PC-9 (cell line): Measurements from ENCODE around the gene NEIL3. TPM values are rescaled to one million over a fixed set of nuclear protein-coding genes. Genes with fewer than 3 reads are reported as not detected.
A peak's percentile ranks its signal among the peaks of the same experiment; 100 is the strongest.

ENCODE experiments used
- BruUV-seq: library from RNA; stranded (reverse); fragments of 400-500 nt; replicated peaks from 2 replicates; lab custom pipeline; 2021; lab: Mats Ljungman, UMichigan
- CTCF ChIA-PET: fragments of 300-600 bp; sonication (Branson Sonifier 250); formaldehyde crosslinking; loops from one replicate; lab custom pipeline; 2022; ENCODE audit warnings: antibody characterized with exemption; lab: Charles Lee
- POLR2A ChIA-PET: fragments of 300-600 bp; sonication (Branson Sonifier 250); formaldehyde crosslinking; loops from one replicate; lab custom pipeline; 2022; ENCODE audit warnings: antibody characterized with exemption; ENCODE audit not compliant: unreplicated experiment; lab: Charles Lee
- DNase-seq, 2 experiments: peaks; one replicate each; pipeline versions ENCODE4 v3.0.0 to v3.0.0-alpha.2; 2015 to 2022; ENCODE audit warnings: mixed read lengths in 1 of 2
- H2AFZ ChIP-seq: fragments of 200-600 bp; sonication (generic); 2 replicates; pipeline ENCODE4 v1.8.1; 2017; ENCODE audit warnings: antibody characterized with exemption
- H3F3A ChIP-seq: fragments of 200-600 bp; sonication (generic); 2 replicates; pipeline ENCODE4 v1.8.1; 2017; ENCODE audit warnings: antibody characterized with exemption, mild to moderate bottlenecking, low read depth; ENCODE audit not compliant: insufficient read depth
- H3K27ac ChIP-seq: fragments of 200-600 bp; sonication (generic); 2 replicates; pipeline ENCODE4 v1.6.1; 2016; ENCODE audit warnings: mixed run types
- H3K27me3 ChIP-seq: fragments of 200-600 bp; sonication (generic); 2 replicates; pipeline ENCODE4 v1.6.1; 2016; ENCODE audit warnings: low read depth, mixed run types; ENCODE audit not compliant: insufficient read depth
- H3K36me3 ChIP-seq: fragments of 200-600 bp; sonication (generic); 2 replicates; pipeline ENCODE4 v1.6.1; 2016; ENCODE audit warnings: low read depth, mixed run types
- H3K4me1 ChIP-seq: fragments of 200-600 bp; sonication (generic); replicated peaks from 2 replicates; pipeline ENCODE4 v1.6.1; 2016; ENCODE audit warnings: mixed run types; ENCODE audit not compliant: insufficient read depth
- H3K4me2 ChIP-seq: fragments of 200-600 bp; sonication (generic); 2 replicates; pipeline ENCODE4 v1.6.1; 2017; ENCODE audit warnings: mixed run types
- H3K4me3 ChIP-seq: fragments of 200-600 bp; sonication (generic); 2 replicates; pipeline ENCODE4 v1.6.1; 2016; ENCODE audit warnings: mixed run types
- H3K79me2 ChIP-seq: fragments of 200-600 bp; sonication (generic); 2 replicates; pipeline ENCODE4 v1.6.1; 2017; ENCODE audit warnings: low read depth, mixed run types
- H3K9me2 ChIP-seq: fragments of 200-600 bp; sonication (generic); 2 replicates; pipeline ENCODE4 v1.8.1; 2017; ENCODE audit warnings: mild to moderate bottlenecking; ENCODE audit not compliant: insufficient read depth
- H3K9me3 ChIP-seq: fragments of 200-600 bp; sonication (generic); 2 replicates; pipeline ENCODE4 v1.8.1; 2016; ENCODE audit warnings: low read depth; ENCODE audit not compliant: insufficient read depth
- H4K20me1 ChIP-seq: fragments of 200-600 bp; sonication (generic); 2 replicates; pipeline ENCODE4 v1.8.1; 2017; ENCODE audit not compliant: insufficient read depth
- CTCF ChIP-seq: fragments of 200-600 bp; sonication (generic); conservative IDR thresholded peaks from 2 replicates; pipeline ENCODE4 v1.6.1; 2017; ENCODE audit warnings: mixed run types, antibody characterized with exemption, mild to moderate bottlenecking, moderate library complexity
- EZH2 ChIP-seq: fragments of 200-600 bp; sonication (generic); IDR thresholded peaks from 2 replicates; pipeline ENCODE4 v1.8.0; 2017; ENCODE audit warnings: antibody characterized with exemption, low read depth
- intact Hi-C: fragments of 100-400 bp; cut with micrococcal nuclease; formaldehyde crosslinking; loops from one replicate; pipeline ENCODE4 v1.10.0; 2022; ENCODE audit not compliant: unreplicated experiment
- total RNA-seq: library from RNA; stranded (reverse); gene quantifications from 2 replicates; pipeline ENCODE4 v1.2.3, GENCODE V29; 2021

The NEIL3 gene
- total RNA-seq, 1 experiment from 2014 or later: 16.2 TPM

DNA sequence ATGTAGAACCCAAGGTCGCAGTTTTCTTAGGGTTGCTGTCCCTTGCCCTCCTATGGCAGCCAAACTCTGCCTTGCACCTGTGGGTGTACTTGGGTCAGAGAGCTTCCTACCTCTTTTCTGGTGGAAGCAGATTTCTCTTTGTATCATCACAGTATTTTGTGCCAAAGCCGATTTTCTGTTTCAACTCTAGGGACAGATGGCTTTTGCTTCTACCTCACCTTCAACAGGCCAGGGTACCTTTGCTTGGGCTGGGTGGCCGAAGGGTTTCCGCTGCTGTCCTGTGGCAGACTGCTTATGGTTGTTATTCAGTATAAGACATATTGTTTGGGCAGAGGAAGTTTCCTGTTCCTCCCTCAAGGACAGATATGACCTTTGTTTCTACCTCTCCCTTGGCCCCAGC lies 22.4 kb downstream of the NEIL3 start:
- H3K27me3 ChIP-seq: no peaks in the 10 kb centered on the region
- BruUV-seq: no TSS peak
- no peak for DNase-seq
- no peaks in the 10 kb centered on the region for H3K9me2 ChIP-seq
- H3K79me2 ChIP-seq: no peaks in the 10 kb centered on the region
- H3K4me3 ChIP-seq: no peak overlapping the region
- H3K4me1 ChIP-seq: no peaks in the 10 kb centered on the region
- intact Hi-C loops: loop anchor here (10.0 kb wide), 2 partner anchors 277 to 537 kb away; partner anchors contain the start of gene VEGFC
- peaks cover 3% of the 10 kb centered on the region; the same call in 1 of the 2 replicates for H3K36me3 ChIP-seq
- H2AFZ ChIP-seq: no peak overlapping the region
- H3F3A ChIP-seq: no peaks in the 10 kb centered on the region
- TF ChIP-seq CTCF: no peak
- no peak for TF ChIP-seq EZH2
- H4K20me1 ChIP-seq: no peaks in the 10 kb centered on the region
- H3K27ac ChIP-seq: no peak overlapping the region
- no peak overlapping the region for H3K4me2 ChIP-seq
- ChIA-PET CTCF (interaction anchor here (0.7 kb wide), 1 partner anchor 176 kb away, joined by 3 read pairs; no protein-coding TSS in a partner anchor), POLR2A (no interaction called here)
- H3K9me3 ChIP-seq: no peaks in the 10 kb centered on the region

DNA sequence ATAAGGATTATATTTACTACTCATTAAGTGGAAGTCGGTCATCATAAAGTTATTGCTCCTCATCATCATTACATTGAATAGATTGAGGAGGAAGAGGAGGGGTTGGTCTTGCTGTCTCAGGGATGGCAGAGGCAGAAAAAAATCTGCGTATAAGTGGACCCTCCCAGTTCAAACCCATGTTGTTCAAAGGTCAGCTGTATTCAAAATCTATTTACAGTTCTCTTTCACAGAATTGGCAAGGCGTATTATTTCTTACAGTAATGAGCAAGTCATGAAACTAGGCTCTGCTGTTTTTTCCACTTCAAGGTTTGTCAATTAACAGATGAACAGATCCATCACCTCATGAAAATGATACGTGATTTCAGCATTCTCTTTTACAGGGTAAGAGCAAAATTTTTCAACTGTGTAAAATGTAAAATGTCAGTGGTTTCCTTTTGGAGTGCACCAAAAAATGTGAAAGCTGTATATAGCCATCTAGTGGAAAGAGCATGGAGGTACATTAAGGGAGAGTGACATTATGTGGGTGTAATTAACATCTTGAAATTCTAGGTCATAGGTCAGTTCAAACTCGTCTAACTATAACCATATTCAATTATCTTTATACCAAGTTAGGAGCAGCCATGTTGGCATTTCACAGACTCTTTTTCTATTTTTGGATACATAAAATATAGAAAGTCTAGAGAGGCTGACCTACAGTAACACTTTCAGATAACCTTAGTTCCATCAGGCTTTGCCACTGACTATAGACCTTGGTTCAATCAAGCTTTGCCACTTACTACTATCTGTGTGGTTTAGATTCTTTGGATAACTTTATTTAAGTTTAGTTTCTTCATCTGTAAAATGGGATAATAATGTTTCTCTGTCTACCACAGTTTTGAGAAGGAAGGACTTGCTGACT lies 30.1 kb downstream of the NEIL3 start:
- Histone ChIP-seq H3K4me3 (no peak overlapping the region), H3K79me2 (no peaks in the 10 kb centered on the region), H3K36me3 (no peaks in the 10 kb centered on the region; the same call in 1 of the 2 replicates), H3K27me3 (no peaks in the 10 kb centered on the region), H3K27ac (no peak overlapping the region), H3F3A (no peaks in the 10 kb centered on the region), H4K20me1 (no peaks in the 10 kb centered on the region), H3K4me2 (no peak overlapping the region), H3K4me1 (no peaks in the 10 kb centered on the region), H2AFZ (no peak overlapping the region), H3K9me3 (no peaks in the 10 kb centered on the region), H3K9me2 (no peaks in the 10 kb centered on the region)
- intact Hi-C loops: loop anchor here (1.0 to 10.0 kb wide), 3 partner anchors 285 to 962 kb away; partner anchors contain the start of gene VEGFC
- TF ChIP-seq CTCF (peak; percentile 69), EZH2 (no peak)
- ChIA-PET POLR2A (no interaction called here), CTCF (no interaction called here)
- peak in 1 of 2 experiments; percentile 37 for DNase-seq
- BruUV-seq: no TSS peak

- H3K4me3 ChIP-seq: no peak overlapping the region
- no peaks in the 10 kb centered on the region for H3K36me3 ChIP-seq
- no peaks in the 10 kb centered on the region for H3K4me1 ChIP-seq
- H3K4me2 ChIP-seq: no peak overlapping the region
- ChIA-PET POLR2A (no interaction called here), CTCF (no interaction called here)
- BruUV-seq: no TSS peak
- H3F3A ChIP-seq: no peaks in the 10 kb centered on the region
- H3K79me2 ChIP-seq: no peaks in the 10 kb centered on the region
- no peak overlapping the region for H2AFZ ChIP-seq
- no peaks in the 10 kb centered on the region for H3K9me2 ChIP-seq
- TF ChIP-seq EZH2: no peak
- TF ChIP-seq CTCF: no peak
- no peak overlapping the region for H3K27ac ChIP-seq
- intact Hi-C loops: no loop called here
- H3K9me3 ChIP-seq: no peaks in the 10 kb centered on the region
- H3K27me3 ChIP-seq: no peaks in the 10 kb centered on the region
- no peak for DNase-seq
- H4K20me1 ChIP-seq: no peaks in the 10 kb centered on the region
These were observed 38.7 kb downstream of the NEIL3 start for GRCh38 chr4:177348348-177348747.
